Natural killer cell (primary cell): ENCODE data around the gene ZDHHC19. TPM values are rescaled to one million over a fixed set of nuclear protein-coding genes. Genes with fewer than 3 reads are reported as not detected.
"Not testable (repeated sequence)": the region's sequence is repeated elsewhere in the genome, so short reads cannot be mapped to it uniquely, and the experiment has no call there.

Source experiments
- ATAC-seq, 3 donors: fragments of 150-1000 bp in 2 of 3; fragments of 200-7000 bp in 1 of 3; cut with Tn5 transposase; 1 replicate in 1 of 3; 2 replicates in 2 of 3; pipeline ENCODE4 v1.10.0; 2021; ENCODE audit warnings: mild to moderate bottlenecking in 2 of 3, moderate library complexity in 2 of 3
- DNase-seq, 2 donors: peaks; one replicate each; pipeline versions ENCODE4 v3.0.0 to v3.0.0-alpha.2; 2013 to 2021; ENCODE audit warnings: mixed read lengths in 1 of 2
- H3K27ac ChIP-seq: one replicate; pipeline ENCODE4 v1.5.1; 2013; ENCODE audit warnings: mild to moderate bottlenecking, low read length
- H3K27me3 ChIP-seq: one replicate; pipeline ENCODE4 v1.6.1; 2013; ENCODE audit warnings: low read length; ENCODE audit not compliant: control insufficient read depth, insufficient read depth
- H3K36me3 ChIP-seq: one replicate; pipeline ENCODE4 v1.6.1; 2013; ENCODE audit warnings: low read length; ENCODE audit not compliant: control insufficient read depth, insufficient read depth
- H3K4me1 ChIP-seq: one replicate; pipeline ENCODE4 v1.6.1; 2013; ENCODE audit warnings: low read length; ENCODE audit not compliant: control insufficient read depth, insufficient read depth
- H3K4me3 ChIP-seq: one replicate; pipeline ENCODE4 v1.5.1; 2013; ENCODE audit warnings: low read length
- H3K9me3 ChIP-seq: one replicate; pipeline ENCODE4 v1.6.1; 2013; ENCODE audit warnings: low read length; ENCODE audit not compliant: control insufficient read depth, insufficient read depth
- H3K27ac Mint-ChIP-seq, 2 donors: one replicate each; pipeline ENCODE4 v1.8.0; 2022; ENCODE audit warnings: mild to moderate bottlenecking in 2 of 2, mixed read lengths in 2 of 2, moderate library complexity in 1 of 2
- H3K27me3 Mint-ChIP-seq, 2 donors: one replicate each; pipeline ENCODE4 v1.8.0; 2022; ENCODE audit warnings: low read depth in 2 of 2, mixed read lengths in 2 of 2
- H3K36me3 Mint-ChIP-seq: one replicate; pipeline ENCODE4 v1.8.0; 2022; ENCODE audit warnings: mixed read lengths
- H3K4me1 Mint-ChIP-seq, 2 donors: one replicate each; pipeline ENCODE4 v1.8.0; 2022; ENCODE audit warnings: mixed read lengths in 2 of 2
- H3K4me3 Mint-ChIP-seq: one replicate; pipeline ENCODE4 v1.8.0; 2022; ENCODE audit warnings: mild to moderate bottlenecking, moderate library complexity, mixed read lengths
- H3K9me3 Mint-ChIP-seq, 2 donors: one replicate each; pipeline ENCODE4 v1.8.0; 2022; ENCODE audit warnings: mixed read lengths in 2 of 2
- CTCF ChIP-seq: fragments of 200-600 bp; IDR thresholded peaks from one replicate; pipeline ENCODE4 v1.8.0; 2022; ENCODE audit warnings: antibody characterized with exemption
- WGBS: methylation state at CpG from one replicate; pipeline ENCODE4 v1.1.7; 2013; ENCODE audit warnings: missing lambda C conversion rate; ENCODE audit not compliant: insufficient coverage; 5-methylcytosine and 5-hydroxymethylcytosine counted together
- intact Hi-C: fragments of 100-400 bp; cut with micrococcal nuclease; formaldehyde crosslinking; loops from one replicate; pipeline ENCODE4 v1.14.2; 2022
- total RNA-seq, 4 donors: library from RNA; stranded (reverse); fragments of 120-200 nt in 1 of 4; gene quantifications; one replicate each; pipeline versions ENCODE4 v1.2.3 to v1.2.4, GENCODE V29; 2013 to 2022

ZDHHC19 gene
- total RNA-seq, 3 donors from 2014 or later (not counting 1 experiment from before 2014, with no cell fraction given) = not detected

GRCh38 chr3:196177567-196177966 is 33.6 kb downstream of the ZDHHC19 start:
- DNase-seq = no peak
- H3K9me3 Mint-ChIP-seq = no peaks in the 10 kb centered on the region
- peaks cover 0 to 3% of the 10 kb centered on the region in 2 donors for H3K27me3 Mint-ChIP-seq
- no peak overlapping the region for H3K27ac ChIP-seq
- WGBS = 94% methylated on average over 15 of the region's 16 CpGs
- H3K36me3 Mint-ChIP-seq = no peaks in the 10 kb centered on the region
- no peak for ATAC-seq
- peaks cover 35% of the 10 kb centered on the region for H3K4me1 ChIP-seq
- no peak overlapping the region for H3K4me3 ChIP-seq
- no peak for TF ChIP-seq CTCF
- no peak overlapping the region for H3K4me3 Mint-ChIP-seq
- intact Hi-C loops = no loop called here
- H3K4me1 Mint-ChIP-seq = peaks cover 17 to 19% of the 10 kb centered on the region in 2 donors
- H3K9me3 ChIP-seq = no peaks in the 10 kb centered on the region
- H3K27ac Mint-ChIP-seq = no peak overlapping the region
- H3K27me3 ChIP-seq = no peaks in the 10 kb centered on the region
- no peaks in the 10 kb centered on the region for H3K36me3 ChIP-seq

- Mint-ChIP-seq H3K9me3 (no peaks in the 10 kb centered on the region), H3K27me3 (no peaks in the 10 kb centered on the region), H3K36me3 (no peaks in the 10 kb centered on the region), H3K4me3 (no peak overlapping the region), H3K27ac (no peak overlapping the region), H3K4me1 (peaks cover 11 to 12% of the 10 kb centered on the region in 2 donors)
- H3K27ac ChIP-seq = no peak overlapping the region
- WGBS = 90% methylated on average over 9 of the region's 9 CpGs
- peaks cover 17% of the 10 kb centered on the region for H3K4me1 ChIP-seq
- H3K36me3 ChIP-seq = no peaks in the 10 kb centered on the region
- intact Hi-C loops = no loop called here
- no peak for TF ChIP-seq CTCF
- no peaks in the 10 kb centered on the region for H3K27me3 ChIP-seq
- ATAC-seq (no peak), DNase-seq (no peak)
- H3K4me3 ChIP-seq = no peak overlapping the region
- no peaks in the 10 kb centered on the region for H3K9me3 ChIP-seq
These were observed 35.5 kb downstream of the ZDHHC19 start for GRCh38 chr3:196175722-196176121.

- H3K4me3 ChIP-seq = no peak overlapping the region
- H3K4me1 Mint-ChIP-seq = peaks cover 11 to 12% of the 10 kb centered on the region in 2 donors
- no peaks in the 10 kb centered on the region for H3K36me3 Mint-ChIP-seq
- no peaks in the 10 kb centered on the region for H3K27me3 ChIP-seq
- H3K27ac Mint-ChIP-seq = no peak overlapping the region
- H3K27ac ChIP-seq = no peak overlapping the region
- H3K4me1 ChIP-seq = peaks cover 14% of the 10 kb centered on the region
- no peak for TF ChIP-seq CTCF
- no peaks in the 10 kb centered on the region for H3K27me3 Mint-ChIP-seq
- no peaks in the 10 kb centered on the region for H3K9me3 ChIP-seq
- ATAC-seq (no peak), DNase-seq (no peak)
- 97% methylated on average over 19 of the region's 19 CpGs for WGBS
- no peaks in the 10 kb centered on the region for H3K36me3 ChIP-seq
- intact Hi-C loops = no loop called here
- no peaks in the 10 kb centered on the region for H3K9me3 Mint-ChIP-seq
- H3K4me3 Mint-ChIP-seq = no peak overlapping the region
These were observed 36.0 kb downstream of the ZDHHC19 start for GRCh38 chr3:196175116-196175625.

- ATAC-seq (no peak), DNase-seq (no peak)
- no peaks in the 10 kb centered on the region for H3K27me3 ChIP-seq
- Mint-ChIP-seq H3K9me3 (no peaks in the 10 kb centered on the region), H3K4me1 (peaks cover 7% of the 10 kb centered on the region in 2 donors), H3K27me3 (no peaks in the 10 kb centered on the region), H3K4me3 (no peak overlapping the region), H3K36me3 (no peaks in the 10 kb centered on the region), H3K27ac (no peak overlapping the region)
- intact Hi-C loops = no loop called here
- no peaks in the 10 kb centered on the region for H3K36me3 ChIP-seq
- H3K4me3 ChIP-seq = no peak overlapping the region
- no peaks in the 10 kb centered on the region for H3K9me3 ChIP-seq
- H3K27ac ChIP-seq = no peak overlapping the region
- H3K4me1 ChIP-seq = peaks cover 9% of the 10 kb centered on the region
- 85% methylated on average over 3 of the region's 3 CpGs for WGBS
- no peak for TF ChIP-seq CTCF
These were observed 36.5 kb downstream of the ZDHHC19 start for GRCh38 chr3:196174652-196175051.

GRCh38 chr3:196170296-196170695 is 40.9 kb downstream of the ZDHHC19 start:
- H3K4me1 ChIP-seq, H3K9me3 Mint-ChIP-seq, intact Hi-C loops, H3K9me3 ChIP-seq, H3K4me3 Mint-ChIP-seq, H3K4me1 Mint-ChIP-seq, H3K27me3 Mint-ChIP-seq, ATAC-seq, DNase-seq, H3K27me3 ChIP-seq, H3K36me3 Mint-ChIP-seq, H3K36me3 ChIP-seq, H3K27ac ChIP-seq, H3K27ac Mint-ChIP-seq, H3K4me3 ChIP-seq: not testable (repeated sequence)
- 99% methylated on average over 12 of the region's 12 CpGs for WGBS
